ENCODE measurements around the gene TANGO2. TPM values are rescaled to one million over a fixed set of nuclear protein-coding genes. Genes with fewer than 3 reads are reported as not detected.

Gene TANGO2
- total RNA-seq, 1 experiment from 2014 or later: 33.5 TPM

GRCh38 chr22:20114506-20115475, 93.9 kb downstream of the TANGO2 start:
- intact Hi-C loops (cut with micrococcal nuclease; ENCODE audit: unreplicated experiment): no loop called here
- Mint-ChIP-seq H3K27ac (ENCODE audit: unreplicated experiment) (peak overlapping the region; percentile 67), H3K27me3 (ENCODE audit: unreplicated experiment) (no peaks in the 10 kb centered on the region), H3K9me3 (ENCODE audit: low read depth, unreplicated experiment) (no peaks in the 10 kb centered on the region), H3K36me3 (ENCODE audit: insufficient read depth, unreplicated experiment) (peaks cover 91% of the 10 kb centered on the region), H3K4me1 (ENCODE audit: low read depth, unreplicated experiment) (no peaks in the 10 kb centered on the region), H3K4me3 (ENCODE audit: low read depth, unreplicated experiment) (peak overlapping the region; percentile 95)
- TF ChIP-seq CTCF (IDR thresholded peaks at IDR 0.05; ENCODE audit: unreplicated experiment): no peak
- BruUV-seq (replicated peaks): no TSS peak
- CTCF ChIA-PET: no interaction called here
- DNase-seq: no peak

- H3K4me3 Mint-ChIP-seq (ENCODE audit: low read depth, unreplicated experiment): peak within 1 kb of the TSS; percentile 95
- H3K4me1 Mint-ChIP-seq (ENCODE audit: low read depth, unreplicated experiment): no peaks in the 10 kb centered on the region
- BruUV-seq (replicated peaks): no TSS peak
- H3K36me3 Mint-ChIP-seq (ENCODE audit: insufficient read depth, unreplicated experiment): peaks cover 91% of the 10 kb centered on the region
- H3K9me3 Mint-ChIP-seq (ENCODE audit: low read depth, unreplicated experiment): no peaks in the 10 kb centered on the region
- CTCF ChIA-PET: no interaction called here
- DNase-seq: no peak
- no peaks in the 10 kb centered on the region for H3K27me3 Mint-ChIP-seq (ENCODE audit: unreplicated experiment)
- intact Hi-C loops (cut with micrococcal nuclease; ENCODE audit: unreplicated experiment): no loop called here
- H3K27ac Mint-ChIP-seq (ENCODE audit: unreplicated experiment): peak within 1 kb of the TSS; percentile 92
- no peak for TF ChIP-seq CTCF (IDR thresholded peaks at IDR 0.05; ENCODE audit: unreplicated experiment)
These were observed 94.9 kb downstream of the TANGO2 start, which contains the start of gene RANBP1 for GRCh38 chr22:20115691-20116375. Gene RANBP1 (plus strand): TSS chr22:20116104. CDS start chr22:20116185, 81 bp downstream.

- no peaks in the 10 kb centered on the region for H3K9me3 Mint-ChIP-seq (ENCODE audit: low read depth, unreplicated experiment)
- CTCF ChIA-PET: interaction anchor here (0.5 to 0.8 kb wide), 2 partner anchors 8 to 689 kb away, joined by 3 to 5 read pairs; no protein-coding TSS in a partner anchor
- intact Hi-C loops (cut with micrococcal nuclease; ENCODE audit: unreplicated experiment): no loop called here
- DNase-seq: no peak
- H3K27me3 Mint-ChIP-seq (ENCODE audit: unreplicated experiment): no peaks in the 10 kb centered on the region
- H3K36me3 Mint-ChIP-seq (ENCODE audit: insufficient read depth, unreplicated experiment): peaks cover 91% of the 10 kb centered on the region
- H3K4me3 Mint-ChIP-seq (ENCODE audit: low read depth, unreplicated experiment): peak overlapping the region; percentile 95
- no peaks in the 10 kb centered on the region for H3K4me1 Mint-ChIP-seq (ENCODE audit: low read depth, unreplicated experiment)
- no peak for TF ChIP-seq CTCF (IDR thresholded peaks at IDR 0.05; ENCODE audit: unreplicated experiment)
- H3K27ac Mint-ChIP-seq (ENCODE audit: unreplicated experiment): peak overlapping the region; percentile 92
- TSS peak; percentile 57 for BruUV-seq (replicated peaks)
These were observed 95.6 kb downstream of the TANGO2 start for GRCh38 chr22:20116376-20116950.

Small RNAs within 50 kb of the gene (microRNA-seq; reads per million reads assigned to microRNA genes)
- 2,305 reads per million, percentile 86 among the genes with 10 or more reads in this experiment for gene MIR185
- not detected for gene MIR6816

Other genes starting within 250 kb of the TANGO2 start
- 9.1 and 13.0 TPM in 2 replicates for gene GNB1L, start 166.2 kb upstream of the TANGO2 start, total RNA-seq (2022)
- 26.2 and 28.7 TPM in 2 replicates for gene RTL10, start 166.2 kb upstream of the TANGO2 start, total RNA-seq (2022)
- 165 and 170 TPM in 2 replicates for gene COMT, start 79.3 kb upstream of the TANGO2 start, total RNA-seq (2022)
- 33.7 and 36.3 TPM in 2 replicates for gene TXNRD2, start 79.3 kb upstream of the TANGO2 start, total RNA-seq (2022)
- 19.7 and 21.7 TPM in 2 replicates for gene ARVCF, start 4.3 kb upstream of the TANGO2 start, total RNA-seq (2022)
- 53.1 and 54.7 TPM in 2 replicates for gene DGCR8, start 59.1 kb downstream of the TANGO2 start, total RNA-seq (2022)
- 205 and 208 TPM in 2 replicates for gene RANBP1, start 95.0 kb downstream of the TANGO2 start, total RNA-seq (2022)
- gene TRMT2A, start 96.1 kb downstream of the TANGO2 start, total RNA-seq (2022): 63.0 and 71.9 TPM in 2 replicates
- gene ZDHHC8, start 110.7 kb downstream of the TANGO2 start, total RNA-seq (2022): 78.4 and 87.2 TPM in 2 replicates
- not detected in 2 replicates for gene CCDC188, start 129.9 kb downstream of the TANGO2 start, total RNA-seq (2022)
- 4.1 and 4.2 TPM in 2 replicates for gene RTN4R, start 247.2 kb downstream of the TANGO2 start, total RNA-seq (2022)

Measured in Calu3 (cell line).